Mesodermal cell (in vitro differentiated cells): ENCODE results near the gene NPM3.

Source experiments
- H3K27ac ChIP-seq: 2 replicates; pipeline ENCODE4 v1.7.0; 2013; ENCODE audit warnings: mild to moderate bottlenecking, low read depth, low read length, moderate library complexity; ENCODE audit not compliant: severe bottlenecking
- H3K36me3 ChIP-seq: 2 replicates; pipeline ENCODE4 v1.7.1; 2013; ENCODE audit warnings: mild to moderate bottlenecking, low read length, moderate library complexity; ENCODE audit not compliant: control insufficient read depth, insufficient read depth
- H3K4me1 ChIP-seq: one replicate; pipeline ENCODE4 v1.7.1; 2013; ENCODE audit warnings: mild to moderate bottlenecking, low read length; ENCODE audit not compliant: insufficient read depth, control insufficient read depth, poor library complexity, severe bottlenecking
- H3K4me3 ChIP-seq: 2 replicates; pipeline ENCODE4 v1.7.0; 2013; ENCODE audit warnings: low read length, control low read depth, mild to moderate bottlenecking; ENCODE audit not compliant: insufficient read depth, poor library complexity, severe bottlenecking; ENCODE audit errors: extremely low read depth
- H3K9me3 ChIP-seq: 2 replicates; pipeline ENCODE4 v1.7.1; 2013; ENCODE audit warnings: mild to moderate bottlenecking, low read length, moderate library complexity; ENCODE audit not compliant: control insufficient read depth
- WGBS, 2 experiments: methylation state at CpG; one replicate each; pipeline ENCODE4 v1.1.5; 2013; ENCODE audit warnings: missing lambda C conversion rate in 2 of 2; ENCODE audit not compliant: insufficient coverage in 2 of 2; 5-methylcytosine and 5-hydroxymethylcytosine counted together

Gene NPM3

DNA sequence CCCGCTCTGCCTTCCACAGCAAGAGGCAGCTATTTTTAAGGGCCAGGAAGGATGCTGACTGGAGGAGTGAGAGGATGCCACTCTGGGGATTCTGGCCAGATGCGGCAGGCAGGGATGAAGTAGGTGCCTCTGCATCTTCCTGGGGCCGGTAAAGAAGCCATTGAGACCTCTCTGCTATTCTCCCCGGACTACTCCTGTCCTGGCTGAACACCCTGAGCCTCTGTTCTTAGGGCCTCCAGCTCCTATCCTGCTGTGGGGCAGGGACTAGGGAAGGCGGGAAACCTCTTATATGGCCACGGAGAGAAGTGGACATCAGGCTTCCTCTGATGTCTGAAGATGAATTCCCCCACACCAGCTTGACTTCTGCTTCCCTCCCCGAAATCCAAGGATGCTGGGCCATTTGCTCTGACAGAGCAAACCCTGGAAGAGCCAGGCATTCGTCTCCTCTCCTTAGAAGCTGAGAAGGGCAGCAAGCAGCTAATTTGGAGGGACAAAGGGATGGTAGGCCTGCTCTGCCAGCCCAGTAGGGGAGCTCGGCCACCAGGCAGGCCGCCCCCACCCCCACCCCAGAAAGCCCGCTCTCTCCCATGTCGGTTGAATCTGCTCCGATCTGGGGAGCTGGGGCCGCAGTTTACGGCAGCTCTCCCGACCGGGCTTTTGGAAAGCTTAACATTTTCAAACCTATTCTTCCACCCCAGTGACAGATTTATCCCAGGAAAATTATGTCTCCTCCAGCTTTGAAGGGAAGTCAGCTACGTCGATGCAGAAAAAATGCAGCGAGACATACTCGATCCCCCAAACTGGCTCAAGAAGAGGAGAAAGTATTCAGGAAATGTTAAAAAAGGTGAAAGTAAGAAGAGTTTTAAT lies 10.1 kb downstream of the NPM3 start:
- 27 to 28% methylated on average over 14 to 16 of the region's 21 CpGs for WGBS, 2 experiments
- H3K36me3 ChIP-seq: no peaks in the 10 kb centered on the region
- H3K9me3 ChIP-seq: no peaks in the 10 kb centered on the region
- peaks cover 5% of the 10 kb centered on the region for H3K4me1 ChIP-seq
- no peak overlapping the region for H3K27ac ChIP-seq
- no peak overlapping the region for H3K4me3 ChIP-seq

DNA sequence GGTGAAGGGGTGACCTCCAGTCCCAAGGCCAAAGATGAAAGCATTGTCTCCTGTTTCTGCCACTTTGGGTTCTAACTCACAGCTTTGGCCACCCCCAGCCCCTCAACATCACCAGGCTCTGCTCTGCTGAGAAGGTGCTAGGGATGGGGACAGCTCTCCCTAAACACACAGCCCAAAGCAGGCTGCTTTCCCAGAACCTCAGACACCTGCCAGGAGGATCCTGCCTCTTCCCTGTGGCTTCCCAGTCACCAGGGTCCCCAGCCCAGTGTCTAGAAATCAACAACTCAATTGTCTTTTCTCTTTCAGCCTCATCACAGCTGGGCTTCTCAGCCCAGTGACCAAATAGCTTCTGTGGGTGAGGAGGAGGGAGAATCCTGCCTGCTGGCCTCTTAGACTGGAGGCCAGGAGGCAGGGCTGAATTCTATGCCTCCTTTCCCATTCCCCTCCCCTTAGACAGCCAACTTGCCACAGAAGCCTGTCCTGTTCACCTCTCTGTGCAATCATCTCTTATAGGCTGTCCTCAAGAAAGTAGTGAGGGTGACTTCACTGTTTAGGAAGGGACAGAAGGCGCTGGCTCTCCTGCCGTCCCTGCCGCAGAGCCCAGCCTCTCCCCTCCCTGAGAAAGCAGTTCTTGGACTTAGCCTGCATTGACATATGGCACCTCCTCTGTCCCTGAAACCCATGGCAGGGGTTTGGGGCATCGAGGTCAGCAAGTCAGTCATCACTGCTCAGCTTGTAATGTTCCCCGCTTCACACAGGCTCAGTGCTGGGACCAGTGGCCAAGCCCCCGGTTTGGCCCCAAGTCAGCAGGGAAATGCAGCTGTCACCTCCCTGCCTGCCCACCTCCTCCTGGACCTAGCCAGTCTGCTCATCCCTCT lies 11.0 kb downstream of the NPM3 start:
- Histone ChIP-seq H3K9me3 (no peaks in the 10 kb centered on the region), H3K4me1 (peaks cover 5% of the 10 kb centered on the region), H3K27ac (no peak overlapping the region), H3K4me3 (no peak overlapping the region), H3K36me3 (no peaks in the 10 kb centered on the region)
- WGBS, 2 experiments: 83 to 89% methylated on average over 6 of the region's 6 CpGs

DNA sequence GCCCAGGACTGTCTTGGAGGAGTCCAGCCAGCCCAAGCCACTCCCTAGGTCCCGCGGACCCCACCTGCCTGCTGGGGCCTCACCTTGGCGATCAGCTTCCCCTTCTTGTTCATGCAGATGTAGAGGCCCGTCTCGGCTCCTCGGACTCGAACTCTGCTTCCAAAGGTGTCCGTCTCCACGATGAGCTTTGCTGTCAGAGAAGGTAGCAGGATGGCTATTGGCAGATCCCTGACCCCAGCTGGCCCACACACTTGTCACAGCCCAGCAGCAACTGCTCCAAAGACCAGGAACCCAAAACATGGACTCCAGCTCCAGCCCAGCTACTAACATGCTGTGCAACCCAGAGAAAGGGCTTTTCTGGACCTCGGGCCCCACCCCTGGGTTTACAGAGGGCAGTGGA lies 11.9 kb downstream of the NPM3 start:
- Histone ChIP-seq H3K9me3 (no peaks in the 10 kb centered on the region), H3K36me3 (no peaks in the 10 kb centered on the region), H3K4me3 (no peak overlapping the region), H3K4me1 (peaks cover 5% of the 10 kb centered on the region), H3K27ac (no peak overlapping the region)
- WGBS, 2 experiments: 87 to 96% methylated on average over 5 to 10 of the region's 10 CpGs

DNA sequence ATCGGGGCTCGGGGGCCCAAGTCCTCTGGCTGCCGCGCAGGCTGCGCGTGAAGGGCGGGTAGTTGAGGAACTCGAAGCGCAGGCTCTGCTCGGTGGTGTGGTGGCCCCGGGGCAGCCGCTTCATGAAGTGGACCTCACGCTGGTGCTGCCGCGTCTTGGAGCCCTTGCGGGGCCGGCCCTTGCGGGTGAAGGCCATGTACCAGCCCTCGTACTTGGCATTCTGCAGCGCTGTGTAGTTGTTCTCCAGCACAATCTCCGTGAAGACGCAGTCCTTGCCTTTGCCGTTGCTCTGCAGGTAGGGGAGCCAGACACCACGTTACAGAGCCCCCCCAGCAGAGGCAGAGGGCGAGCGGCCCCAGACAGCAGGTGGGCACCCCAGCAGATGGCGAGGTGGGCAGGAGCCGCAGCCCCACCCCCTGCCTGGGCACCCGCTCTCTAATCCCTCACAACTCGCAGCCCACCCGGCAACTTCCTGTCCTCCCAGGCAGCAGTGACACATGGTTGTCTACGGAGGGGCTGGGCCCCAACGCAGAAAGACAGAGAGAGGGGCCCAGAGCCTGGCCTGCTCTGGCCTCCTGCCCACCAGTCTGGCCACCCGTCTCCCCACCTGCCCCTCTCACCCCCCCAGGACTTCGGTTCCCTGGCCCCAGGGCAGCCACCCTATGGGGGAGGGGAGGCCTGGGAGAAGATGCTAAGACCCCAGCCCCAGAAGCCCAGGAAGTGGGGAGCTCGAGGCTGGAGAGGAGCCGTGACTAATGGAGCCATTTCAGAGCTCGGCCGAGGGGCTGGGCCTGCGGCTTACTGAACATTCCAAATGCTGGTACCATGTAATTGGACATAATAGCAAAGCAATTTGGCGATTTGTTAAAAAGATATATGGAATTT lies 12.7 kb downstream of the NPM3 start:
- Histone ChIP-seq H3K9me3 (no peaks in the 10 kb centered on the region), H3K36me3 (no peaks in the 10 kb centered on the region), H3K4me3 (no peak overlapping the region), H3K4me1 (peaks cover 5% of the 10 kb centered on the region), H3K27ac (no peak overlapping the region)
- WGBS, 2 experiments: 93 to 96% methylated on average over 25 to 38 of the region's 41 CpGs

DNA sequence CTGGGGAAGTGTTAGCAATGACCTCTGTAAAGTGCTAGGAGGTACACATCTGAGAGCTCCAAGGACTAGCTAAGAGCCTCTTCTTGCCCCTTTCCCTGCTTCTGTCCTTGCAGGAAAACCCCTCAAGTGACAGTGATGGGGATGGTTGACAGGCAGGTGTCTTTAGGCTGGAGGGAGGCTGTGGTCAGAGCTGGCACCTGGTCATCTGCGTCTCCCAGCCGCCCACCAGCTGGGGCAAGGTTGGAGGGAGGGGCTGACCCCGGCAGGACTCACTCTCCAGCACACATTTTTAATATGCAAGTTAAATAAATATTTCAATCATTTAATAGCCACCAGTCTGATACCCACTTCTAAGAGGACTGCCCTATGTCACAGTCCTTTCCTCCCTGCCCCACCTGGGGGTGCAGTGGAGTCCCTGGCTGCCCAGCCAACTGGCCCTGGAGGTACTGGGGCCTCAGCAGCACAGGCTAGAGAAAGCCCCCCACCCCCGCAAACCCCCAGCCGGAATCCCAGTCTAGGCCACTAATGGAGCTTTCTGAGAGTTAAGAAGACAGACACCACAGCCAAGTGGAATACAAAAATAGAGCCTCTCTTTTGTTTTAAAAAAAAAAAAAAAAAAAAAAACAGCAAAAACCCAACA lies 13.6 kb downstream of the NPM3 start:
- 80 to 100% methylated on average over 1 of the region's 5 CpGs for WGBS, 2 experiments
- Histone ChIP-seq H3K36me3 (no peaks in the 10 kb centered on the region), H3K4me1 (peaks cover 5% of the 10 kb centered on the region), H3K4me3 (no peak overlapping the region), H3K9me3 (no peaks in the 10 kb centered on the region), H3K27ac (no peak overlapping the region)

DNA sequence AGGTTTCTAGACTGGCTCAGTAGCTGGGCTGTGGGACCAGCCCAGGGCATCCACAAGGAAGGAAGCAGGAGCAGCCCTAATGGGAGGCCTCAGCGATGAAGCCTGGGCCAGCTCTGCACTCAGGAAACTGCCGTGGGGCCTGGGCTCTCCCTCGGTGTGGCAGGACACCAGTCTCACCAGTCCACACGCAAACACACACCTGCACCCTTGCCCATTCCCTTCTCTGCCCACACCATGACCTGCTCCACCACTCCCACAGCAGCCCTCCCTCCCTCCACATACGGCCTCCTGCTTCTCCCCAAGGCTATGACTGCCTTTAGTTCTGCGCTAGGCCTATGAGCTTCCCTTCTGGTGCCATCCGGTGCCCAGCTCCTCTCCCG lies 14.5 kb downstream of the NPM3 start:
- Histone ChIP-seq H3K9me3 (no peaks in the 10 kb centered on the region), H3K36me3 (no peaks in the 10 kb centered on the region), H3K27ac (no peak overlapping the region), H3K4me1 (peaks cover 5% of the 10 kb centered on the region), H3K4me3 (no peak overlapping the region)
- 88 to 93% methylated on average over 8 of the region's 8 CpGs for WGBS, 2 experiments

DNA sequence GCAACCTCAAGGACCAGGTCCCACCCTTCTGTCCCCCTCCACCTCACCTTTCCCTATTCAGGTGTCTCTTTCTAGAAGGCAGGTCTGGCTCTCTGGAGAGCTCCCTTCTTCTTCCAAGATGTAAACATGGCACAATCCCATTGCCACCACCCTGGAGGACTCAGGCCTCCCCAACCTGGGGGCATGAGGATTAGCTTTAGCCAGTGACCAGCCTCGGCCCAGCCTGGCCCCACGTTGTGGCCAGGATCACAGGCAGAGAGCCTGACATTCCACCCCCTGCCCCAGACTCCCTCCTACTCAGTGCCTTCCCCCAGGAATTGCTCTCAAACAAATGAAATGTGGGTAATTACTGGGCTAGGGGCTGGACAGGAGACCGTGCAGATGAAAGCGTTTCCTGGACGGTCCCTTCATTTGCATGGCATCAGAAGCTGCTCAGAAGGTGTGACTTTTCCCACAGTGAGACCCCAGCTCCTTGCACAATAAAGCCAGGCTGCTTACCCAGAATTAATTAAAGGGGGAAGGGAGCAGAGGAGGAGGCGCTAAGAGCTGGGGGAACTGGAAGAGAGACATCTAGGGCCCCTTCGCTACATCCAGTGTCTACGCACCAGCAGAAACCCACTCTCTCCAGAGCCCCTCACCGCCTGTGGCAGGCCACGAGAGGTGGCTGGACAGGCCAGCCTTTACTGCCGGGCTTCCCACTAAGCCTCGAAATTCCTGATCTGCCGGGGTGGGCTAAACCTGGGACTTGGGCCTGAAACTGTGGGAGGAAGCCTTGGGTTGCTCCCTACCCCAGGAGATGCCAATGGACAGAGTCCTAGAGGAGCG lies 15.1 kb downstream of the NPM3 start:
- no peaks in the 10 kb centered on the region for H3K36me3 ChIP-seq
- 67 to 68% methylated on average over 10 to 11 of the region's 14 CpGs for WGBS, 2 experiments
- no peaks in the 10 kb centered on the region for H3K9me3 ChIP-seq
- no peak overlapping the region for H3K27ac ChIP-seq
- no peak overlapping the region for H3K4me3 ChIP-seq
- H3K4me1 ChIP-seq: no peaks in the 10 kb centered on the region

DNA sequence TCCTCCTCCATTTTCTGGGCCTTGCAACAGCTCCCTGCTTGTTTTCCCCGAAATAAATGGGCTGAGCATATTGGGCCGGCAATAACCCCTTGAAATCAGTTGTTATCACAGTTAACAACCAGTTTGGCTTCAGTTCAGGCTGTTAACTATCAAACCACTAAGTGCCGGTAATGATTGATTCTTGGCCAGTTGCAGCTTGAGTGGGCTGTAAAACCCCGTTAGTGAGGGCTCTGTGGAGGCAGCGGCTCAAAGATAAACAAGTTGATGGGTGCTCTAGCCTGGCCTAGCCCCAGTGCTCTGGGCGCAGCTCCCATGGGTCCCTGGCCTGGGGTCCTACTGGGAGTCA lies 15.7 kb downstream of the NPM3 start:
- Histone ChIP-seq H3K9me3 (no peaks in the 10 kb centered on the region), H3K4me1 (no peaks in the 10 kb centered on the region), H3K4me3 (no peak overlapping the region), H3K27ac (no peak overlapping the region), H3K36me3 (no peaks in the 10 kb centered on the region)
- WGBS, 2 experiments: 94 to 100% methylated on average over 5 of the region's 6 CpGs

DNA sequence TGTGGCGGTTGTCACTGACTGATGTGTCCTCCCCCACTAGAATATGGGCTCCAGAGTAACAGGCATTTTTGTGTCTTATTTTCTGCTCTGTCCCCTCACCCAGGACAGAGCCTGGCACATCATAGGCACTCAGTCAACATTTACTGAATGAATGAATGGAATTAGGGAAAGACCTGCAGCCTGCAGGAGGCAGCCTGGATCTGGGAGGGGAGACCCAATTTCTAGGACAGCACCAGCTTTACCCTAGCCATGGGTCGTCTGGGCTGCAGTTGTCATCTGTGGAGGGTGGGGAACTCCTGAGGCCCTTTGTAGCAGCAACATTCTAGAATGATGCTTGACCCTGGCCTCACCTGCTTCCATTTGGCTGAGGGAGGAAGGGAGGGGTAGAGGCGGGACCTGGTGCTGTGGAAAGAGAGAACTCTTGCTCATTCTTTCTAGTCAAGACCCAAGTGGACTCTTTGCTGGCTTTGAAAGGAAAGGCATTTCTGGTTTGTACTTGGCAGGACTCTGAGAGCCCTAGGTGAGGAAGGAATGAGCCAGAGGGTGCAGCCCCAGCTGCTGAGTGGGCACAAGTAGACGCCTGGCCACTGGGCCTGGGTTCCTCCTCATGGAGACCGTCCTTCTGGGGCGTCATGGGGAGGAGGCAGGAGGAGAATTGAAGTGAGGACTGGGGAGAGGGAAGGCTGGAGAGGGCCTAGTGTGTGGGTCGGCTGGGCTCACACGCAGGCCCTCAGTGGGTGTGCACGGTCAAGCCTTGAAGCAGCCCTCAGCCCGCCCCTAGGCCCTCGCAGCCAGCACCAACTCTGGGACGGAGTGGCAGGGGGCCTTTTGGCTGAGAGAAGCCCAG lies 16.3 kb downstream of the NPM3 start:
- Histone ChIP-seq H3K4me3 (no peak overlapping the region), H3K9me3 (no peaks in the 10 kb centered on the region), H3K36me3 (no peaks in the 10 kb centered on the region), H3K4me1 (no peaks in the 10 kb centered on the region), H3K27ac (no peak overlapping the region)
- whole genome bisulfite sequencing, 2 experiments: 86 to 92% methylated on average over 9 to 10 of the region's 12 CpGs
